ENCODE data around the gene ARL3. TPM values are rescaled to one million over a fixed set of nuclear protein-coding genes. Genes with fewer than 3 reads are reported as not detected.
A peak's percentile ranks its signal among the peaks of the same experiment; 100 is the strongest.
"Not testable (repeated sequence)": the region's sequence is repeated elsewhere in the genome, so short reads cannot be mapped to it uniquely, and the experiment has no call there.

The ARL3 gene
- total RNA-seq, 2 donors from 2014 or later = 4.8 to 5.6 TPM

- intact Hi-C loops (cut with DNase I) = no loop called here
- Histone ChIP-seq H3K4me3 (no peak overlapping the region), H3K4me1 (peaks cover 2% of the 10 kb centered on the region), H3K9me3 (no peaks in the 10 kb centered on the region), H3K36me3 (no peaks in the 10 kb centered on the region), H3K27me3 (no peaks in the 10 kb centered on the region), H3K27ac (no peak overlapping the region), H3K9ac (ENCODE audit: low read depth in 2 of 2, low read length in 2 of 2) (no peak overlapping the region)
- TF ChIP-seq CTCF (IDR thresholded peaks at IDR 0.05) = no peak
- DNase-seq = no peak
Measured at GRCh38 chr10:102668326-102669107, 45.7 kb downstream of the ARL3 start.

GRCh38 chr10:102667411-102667810, 46.8 kb downstream of the ARL3 start:
- H3K27me3 ChIP-seq; H3K9me3 ChIP-seq; H3K36me3 ChIP-seq; H3K4me1 ChIP-seq; intact Hi-C loops (cut with DNase I); H3K4me3 ChIP-seq; H3K27ac ChIP-seq; H3K9ac ChIP-seq (ENCODE audit: low read depth in 2 of 2, low read length in 2 of 2); DNase-seq: not testable (repeated sequence)

- intact Hi-C loops (cut with DNase I) = no loop called here
- peaks cover 1% of the 10 kb centered on the region for H3K4me1 ChIP-seq
Measured at GRCh38 chr10:102665904-102666509, 48.2 kb downstream of the ARL3 start.

GRCh38 chr10:102661658-102662028, 52.6 kb downstream of the ARL3 start:
- peaks cover 19% of the 10 kb centered on the region for H3K4me1 ChIP-seq
- H3K27me3 ChIP-seq = no peaks in the 10 kb centered on the region
- no peaks in the 10 kb centered on the region for H3K9me3 ChIP-seq
- peaks cover 4% of the 10 kb centered on the region for H3K36me3 ChIP-seq
- DNase-seq = no peak
- H3K4me3 ChIP-seq = no peak overlapping the region
- no peak overlapping the region for H3K9ac ChIP-seq (ENCODE audit: low read depth in 2 of 2, low read length in 2 of 2)
- peak overlapping the region; percentile 63 for H3K27ac ChIP-seq
- intact Hi-C loops (cut with DNase I) = no loop called here
- TF ChIP-seq CTCF (IDR thresholded peaks at IDR 0.05) = no peak

More at GRCh38 chr10:102665904-102666509, 48.2 kb downstream of the ARL3 start:
- TF ChIP-seq CTCF (IDR thresholded peaks at IDR 0.05) = no peak
- H3K27me3 ChIP-seq = no peaks in the 10 kb centered on the region
- no peak overlapping the region for H3K9ac ChIP-seq (ENCODE audit: low read depth in 2 of 2, low read length in 2 of 2)
- no peak for DNase-seq
- H3K4me3 ChIP-seq = no peak overlapping the region
- H3K9me3 ChIP-seq = no peaks in the 10 kb centered on the region
- H3K27ac ChIP-seq = no peak overlapping the region
- H3K36me3 ChIP-seq = no peaks in the 10 kb centered on the region

- DNase-seq = peak; percentile 78
- intact Hi-C loops (cut with DNase I) = no loop called here
- Histone ChIP-seq H3K4me1 (peaks cover 20% of the 10 kb centered on the region), H3K9ac (ENCODE audit: low read depth in 2 of 2, low read length in 2 of 2) (peak overlapping the region; percentile 18 to 44), H3K9me3 (no peaks in the 10 kb centered on the region), H3K27ac (peak overlapping the region; percentile 63), H3K27me3 (no peaks in the 10 kb centered on the region), H3K4me3 (no peak overlapping the region), H3K36me3 (peaks cover 10% of the 10 kb centered on the region)
- no peak for TF ChIP-seq CTCF (IDR thresholded peaks at IDR 0.05)
Measured at GRCh38 chr10:102660888-102661657, 53.1 kb downstream of the ARL3 start.

All from colonic mucosa (tissue), 4 donors.